Renal cortical epithelial cell (primary cell): ENCODE measurements around the gene CXADR. TPM values are rescaled to one million over a fixed set of nuclear protein-coding genes. Genes with fewer than 3 reads are reported as not detected.

ENCODE experiments used
- DNase-seq: peaks from one replicate; pipeline ENCODE4 v3.0.0-alpha.2; 2011; ENCODE audit warnings: low read depth
- total RNA-seq: library from RNA; depleted of rRNA; stranded (reverse); fragments of >200 nt; gene quantifications from 2 replicates; pipeline ENCODE4 v1.2.3, GENCODE V29; 2014

Gene CXADR
- total RNA-seq, 1 donor from 2014 or later, result 86.1 TPM

DNA sequence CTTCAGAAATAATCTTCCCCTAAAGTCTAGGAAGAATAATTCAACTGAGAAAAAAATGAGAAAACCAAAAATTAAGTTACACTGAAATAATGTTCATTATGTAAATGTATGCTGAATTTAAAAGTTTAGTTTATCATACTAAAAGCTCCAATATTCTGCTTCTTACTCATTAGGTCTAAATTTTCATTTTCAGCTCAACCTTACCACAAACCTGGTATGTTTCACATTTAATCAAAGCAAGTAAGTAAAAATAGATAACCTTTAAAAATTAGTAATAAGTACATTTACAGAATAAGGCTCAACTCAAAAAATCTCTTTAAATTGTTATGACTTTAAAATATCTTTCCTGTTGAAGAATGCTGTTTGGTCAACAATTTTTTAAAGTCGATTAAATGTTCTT is 84.8 kb downstream of the CXADR start:
- no peak for DNase-seq

DNA sequence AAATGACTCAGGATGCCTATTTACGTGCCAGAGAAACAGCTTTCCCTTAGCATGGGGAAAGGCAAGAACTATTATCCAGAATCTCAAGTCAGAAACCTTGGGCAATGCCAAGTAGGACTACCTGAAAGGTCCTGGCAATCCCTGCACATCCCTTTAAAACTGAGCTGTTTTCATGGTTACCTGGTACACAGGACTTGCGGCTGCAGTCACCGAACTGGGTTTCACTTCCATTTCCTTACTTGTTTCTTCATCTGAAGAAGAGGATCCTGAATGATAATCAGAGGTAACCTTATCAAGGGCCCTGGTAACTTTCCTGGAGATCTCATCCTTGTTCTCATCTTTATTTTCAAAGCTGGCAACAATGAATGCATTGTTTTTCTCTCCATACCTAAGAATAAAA is 85.6 kb downstream of the CXADR start:
- no peak for DNase-seq

DNA sequence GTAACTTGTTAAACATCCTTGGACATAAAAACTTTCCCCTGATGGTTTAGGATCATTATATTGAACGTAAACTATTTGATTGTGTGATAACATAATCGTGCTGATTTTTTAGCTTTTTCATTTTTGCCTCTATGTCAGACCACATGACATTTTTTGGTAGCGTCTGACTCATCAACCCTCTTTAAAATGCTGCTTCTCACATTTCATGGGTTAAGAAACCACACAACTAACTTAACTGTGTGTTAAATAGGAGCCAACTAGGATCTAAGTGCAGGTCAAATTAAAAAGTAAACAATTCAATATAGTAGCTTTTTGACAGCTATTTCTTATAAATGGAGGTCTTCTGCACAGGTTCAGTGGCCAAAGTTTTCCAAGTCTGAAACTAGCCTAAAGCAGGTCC is 90.0 kb downstream of the CXADR start:
- peak; percentile 13 for DNase-seq

DNA sequence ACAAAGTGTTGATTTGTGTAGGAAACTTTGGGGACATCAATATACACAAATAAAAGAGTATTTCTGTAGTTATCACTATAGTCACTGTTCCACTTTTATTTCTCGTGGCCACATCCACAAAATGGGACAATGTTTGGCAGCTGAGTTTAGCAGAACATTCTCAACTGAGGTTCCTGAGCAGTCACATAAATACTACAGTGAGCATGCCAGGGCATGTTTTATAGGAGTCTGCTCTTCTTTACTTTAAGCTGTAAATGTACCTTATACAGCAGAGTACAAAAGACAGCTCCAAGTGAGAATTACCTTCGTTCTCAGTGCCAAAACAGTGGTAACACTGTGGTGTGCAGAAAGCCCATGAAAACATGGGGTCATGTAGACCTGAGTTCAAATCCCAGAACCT is 94.8 kb downstream of the CXADR start:
- DNase-seq, result no peak

DNA sequence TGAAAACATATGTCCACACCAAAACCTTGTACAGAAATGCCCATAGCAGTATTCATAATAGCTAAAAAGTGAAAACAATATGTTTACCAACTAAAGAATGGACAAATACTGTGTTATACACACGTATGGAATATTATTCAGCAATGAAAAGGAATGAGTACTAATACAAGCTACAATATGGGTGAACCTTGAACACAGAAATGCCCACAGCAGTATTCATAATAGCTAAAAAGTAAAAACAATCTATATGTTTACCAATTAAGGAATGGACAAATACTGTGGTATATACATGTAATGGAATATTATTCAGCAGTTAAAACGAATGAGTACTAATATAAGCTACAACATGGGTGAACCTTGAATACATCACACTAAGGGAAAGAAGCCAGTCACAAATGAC is 96.8 kb downstream of the CXADR start:
- DNase-seq, result no peak

DNA sequence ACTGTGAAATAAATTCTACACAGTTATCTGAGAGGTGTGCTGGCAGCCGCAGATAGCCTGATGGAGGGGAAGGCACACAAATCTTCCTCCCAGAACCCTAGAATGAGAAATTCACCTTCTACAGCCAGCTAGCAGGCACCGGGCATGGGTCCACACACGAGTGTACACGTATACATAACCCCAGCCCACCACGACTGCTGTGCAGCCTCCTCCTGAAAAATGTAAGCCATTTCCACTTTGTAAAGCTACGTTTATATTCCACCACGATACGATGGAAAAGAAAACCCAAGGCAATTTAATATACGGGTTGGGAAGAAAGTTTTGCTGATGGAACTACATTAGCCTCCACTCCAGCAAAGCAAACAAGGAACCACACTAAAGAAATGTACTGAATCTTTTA is 98.1 kb downstream of the CXADR start:
- no peak for DNase-seq

DNA sequence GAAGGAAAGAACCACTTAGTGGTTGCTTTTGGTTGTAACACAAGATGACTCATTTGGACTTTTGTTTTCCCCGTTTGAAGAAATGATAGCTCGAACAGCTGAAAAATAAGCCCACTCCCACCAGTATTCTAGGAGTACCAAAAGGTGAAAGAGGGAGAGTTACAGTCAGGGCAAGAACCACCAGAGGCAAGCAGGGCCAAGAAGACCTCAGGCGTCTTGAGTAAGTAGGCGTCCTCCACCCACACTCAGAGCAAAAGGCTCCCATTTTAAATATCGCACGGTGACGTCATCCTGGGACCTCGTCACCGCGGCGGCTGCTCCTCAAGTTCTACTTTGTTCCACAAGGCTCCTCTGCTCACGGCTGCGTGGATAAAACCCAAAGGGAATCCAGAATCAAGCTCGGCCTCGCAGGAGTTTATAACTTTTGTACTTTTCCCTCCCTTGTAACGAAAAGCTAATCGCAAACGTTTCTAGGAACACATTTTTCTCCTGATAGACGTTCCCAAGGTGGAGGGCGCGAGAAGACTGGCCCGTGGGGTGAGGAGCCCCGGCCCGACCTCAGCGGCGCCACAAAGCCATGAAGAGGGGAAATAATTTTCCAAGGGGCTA is 98.7 kb downstream of the CXADR start:
- DNase-seq, result peak; percentile 83

DNA sequence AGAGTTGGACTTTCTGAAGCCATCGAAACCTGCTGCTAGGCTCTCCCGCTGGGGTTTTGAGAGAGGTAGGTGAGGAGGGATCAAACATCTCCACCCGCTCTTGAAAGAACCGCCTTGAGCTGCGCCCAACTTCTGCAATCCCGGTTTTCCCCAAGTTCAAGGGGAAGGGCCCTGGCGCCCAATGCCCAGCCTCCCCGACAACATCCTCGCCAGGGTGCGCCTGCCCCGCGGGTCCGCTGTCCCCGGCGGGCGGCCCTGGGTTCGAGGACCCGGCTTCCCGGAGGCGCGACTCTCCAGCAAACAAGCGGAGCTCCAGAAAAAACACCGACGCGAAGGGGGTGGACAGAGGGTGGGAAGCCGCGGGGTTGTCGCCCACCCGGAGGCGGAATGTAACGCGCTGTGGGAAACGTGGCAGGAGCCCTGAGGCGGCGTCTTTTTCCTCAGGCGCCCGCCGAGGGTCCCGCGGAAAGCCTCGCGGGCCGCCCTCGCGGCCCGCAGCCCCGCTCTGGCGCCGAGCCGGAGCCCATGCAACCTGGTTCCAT is 99.3 kb downstream of the CXADR start:
- peak; percentile 57 for DNase-seq

DNA sequence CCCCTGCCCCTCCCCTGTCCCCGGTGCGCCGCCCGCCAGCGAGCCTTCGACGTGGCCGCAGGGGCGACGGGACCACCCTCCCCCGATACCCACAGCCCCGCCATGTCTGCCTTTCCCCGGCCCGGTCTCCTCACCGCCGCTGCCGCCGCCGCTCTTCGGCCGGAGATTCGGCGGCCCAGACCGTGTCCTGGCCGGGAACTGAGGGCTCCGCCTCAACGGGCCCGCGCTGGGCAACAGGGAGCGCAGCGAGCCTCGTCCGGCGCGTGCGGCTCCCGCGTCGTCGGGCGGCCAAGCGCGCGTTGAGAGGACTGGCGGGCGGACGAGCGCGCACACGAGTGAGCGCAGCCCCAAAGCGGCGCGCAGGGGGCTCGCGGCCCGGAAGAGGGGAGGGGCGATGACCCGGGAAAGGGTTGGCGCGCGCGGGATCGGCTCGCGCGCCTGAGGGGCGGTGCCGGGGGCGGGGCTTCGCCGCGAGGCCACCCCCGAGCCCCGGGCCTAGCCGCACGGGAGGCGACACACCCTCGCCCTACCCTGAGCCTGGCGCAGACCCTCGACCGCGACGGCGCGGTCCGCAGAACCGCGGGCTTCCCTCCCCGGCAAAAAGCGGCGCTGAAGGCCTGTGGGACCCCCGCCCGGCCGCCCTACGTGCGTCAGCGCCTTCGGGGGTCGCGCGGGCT is 99.9 kb downstream of the CXADR start, which contains the start of gene BTG3:
Gene BTG3, minus strand, starts transcription at position 337 of the 677 bp plus-strand sequence. CDS start 3,757 bp downstream, outside the sequence.
- DNase-seq, result no peak

DNA sequence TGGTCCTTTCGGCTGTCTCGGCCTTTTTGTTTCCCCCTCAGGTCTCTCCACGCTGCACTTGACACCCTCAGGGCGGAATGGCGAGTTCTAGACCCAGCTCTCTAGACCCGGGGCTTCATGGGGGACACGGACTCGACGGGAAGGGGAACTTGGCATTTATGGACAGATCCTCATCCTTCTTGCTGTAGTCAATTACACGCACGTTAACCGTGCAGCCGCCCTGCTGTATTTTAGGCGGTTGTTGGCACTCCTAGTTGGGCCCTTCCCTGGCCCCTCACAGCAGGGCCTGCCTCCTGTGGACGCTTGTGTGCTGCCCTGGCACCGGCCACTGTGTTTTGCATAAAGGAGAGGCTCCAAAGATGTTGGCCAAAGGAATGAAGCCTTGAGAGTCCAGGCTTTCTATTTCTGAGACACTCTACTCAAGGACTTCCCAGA is 100.4 kb downstream of the CXADR start:
- no peak for DNase-seq

DNA sequence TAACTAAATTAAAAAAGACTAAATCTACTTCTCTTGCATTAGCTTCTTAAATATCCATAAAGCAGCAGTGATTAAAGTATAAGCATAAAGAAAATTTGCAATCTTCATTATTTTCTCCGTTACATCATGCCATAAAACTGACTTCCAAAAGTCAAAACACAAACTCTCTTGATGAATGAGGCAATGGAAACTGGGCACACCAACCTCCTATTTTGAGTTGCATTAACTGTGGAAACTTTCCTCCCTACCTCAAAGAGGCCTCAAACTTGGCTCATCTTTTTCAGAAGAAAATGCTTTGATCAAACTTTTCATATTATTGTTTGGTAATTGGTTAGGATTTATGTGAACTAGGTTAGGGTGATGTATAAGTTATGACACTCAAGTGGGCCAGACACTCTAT is 104.0 kb downstream of the CXADR start:
- no peak for DNase-seq

DNA sequence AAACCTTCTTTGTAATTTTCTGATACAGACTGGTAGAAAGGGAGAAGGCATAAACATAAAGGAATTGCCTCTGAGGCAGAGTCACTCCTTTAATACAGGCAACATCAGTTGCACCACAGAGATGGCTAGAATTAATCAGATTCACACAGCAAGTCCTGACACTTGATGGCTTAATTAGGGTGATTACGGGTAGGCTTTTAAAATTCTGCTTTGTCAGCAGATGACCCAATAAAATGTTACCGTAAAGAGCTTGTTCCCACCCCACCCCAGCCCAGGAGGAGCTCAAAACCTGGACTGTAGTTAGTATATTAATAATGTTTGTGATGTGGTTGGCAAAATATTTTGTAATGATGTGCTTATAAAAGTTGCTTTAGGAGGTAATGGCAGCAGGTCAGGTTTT is 109.2 kb downstream of the CXADR start:
- DNase-seq, result no peak

DNA sequence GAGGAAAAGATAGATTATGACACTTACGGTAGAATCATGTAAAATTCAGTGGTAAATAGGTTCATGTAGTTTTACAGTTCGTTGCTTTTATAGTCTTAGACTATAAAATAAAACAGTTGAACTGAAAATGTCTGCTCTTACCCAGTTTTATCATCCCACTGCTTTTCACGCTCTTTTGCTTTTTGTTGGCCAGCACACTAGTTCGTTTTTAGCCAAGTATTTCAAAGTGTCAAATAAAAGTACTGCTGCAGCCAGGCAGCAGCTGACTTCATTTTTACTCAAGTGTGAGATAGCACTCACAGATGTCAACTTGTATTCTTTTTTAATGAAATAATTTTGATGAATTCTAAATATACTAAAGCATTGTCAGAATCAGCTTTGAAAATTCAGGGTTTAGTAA is 118.4 kb downstream of the CXADR start:
- peak; percentile 8 for DNase-seq

DNA sequence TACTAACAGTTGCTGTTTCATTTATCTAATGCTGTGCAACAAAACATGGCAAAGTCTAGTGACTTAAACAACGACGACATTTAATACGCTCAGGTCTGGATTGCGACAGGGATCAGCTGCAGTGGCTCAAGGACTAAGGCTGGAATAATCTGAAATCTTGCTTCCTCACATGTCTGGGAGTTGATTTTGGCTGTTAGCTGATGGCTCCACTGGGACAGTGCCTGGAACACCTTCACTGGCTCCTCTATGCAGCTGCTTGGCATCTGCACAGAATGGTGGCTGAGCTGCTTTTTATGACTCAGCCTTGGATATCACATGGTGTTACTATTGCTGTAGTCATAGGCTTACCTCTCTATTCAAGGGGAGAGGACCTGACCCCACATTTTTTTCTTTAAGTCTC is 123.9 kb downstream of the CXADR start:
- DNase-seq, result no peak

DNA sequence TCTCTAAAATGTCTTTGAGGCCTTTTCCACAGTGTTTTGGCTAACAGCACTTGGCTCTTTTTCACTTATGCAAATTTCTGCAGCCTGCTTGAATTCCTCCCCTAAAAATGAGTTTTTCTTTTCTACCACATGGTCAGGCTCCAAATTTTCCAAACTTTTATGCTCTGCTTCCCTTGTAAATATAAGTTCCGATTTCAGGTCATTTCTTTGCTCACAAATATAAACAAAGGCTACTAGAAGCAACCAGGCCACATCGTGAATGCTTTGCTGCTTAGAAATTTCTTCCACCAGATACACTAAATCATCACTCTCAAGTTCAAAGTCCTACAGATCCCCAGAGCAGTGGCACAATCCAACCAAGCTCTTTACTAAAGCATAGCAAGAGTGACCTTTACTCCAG is 128.0 kb downstream of the CXADR start:
- DNase-seq, result no peak

Other genes starting within 250 kb of the CXADR start
- gene BTG3, start 99.9 kb downstream of the CXADR start, total RNA-seq, result 26.9 and 31.1 TPM in 2 replicates